Ovary (tissue), 9 donors: ENCODE measurements around the gene KIAA0930. TPM values are rescaled to one million over a fixed set of nuclear protein-coding genes. Genes with fewer than 3 reads are reported as not detected.

Experiments
- DNase-seq, 5 donors: peaks; one replicate each; pipeline ENCODE4 v3.0.0-alpha.2; 2019 to 2020
- H3K27ac ChIP-seq, 2 donors: fragments of 200-600 bp; one replicate each; pipeline versions ENCODE4 v1.5.1 to v1.8.0; 2019 to 2022
- H3K27me3 ChIP-seq: fragments of 200-600 bp; one replicate; pipeline ENCODE4 v1.8.0; 2022
- H3K36me3 ChIP-seq: fragments of 200-600 bp; sonication (generic); one replicate; pipeline ENCODE4 v1.5.1; 2019
- H3K4me1 ChIP-seq: one replicate; pipeline ENCODE4 v1.8.1; 2013; ENCODE audit warnings: mild to moderate bottlenecking, moderate library complexity; ENCODE audit not compliant: insufficient read depth
- H3K4me3 ChIP-seq: fragments of 200-600 bp; sonication (generic); one replicate; pipeline ENCODE4 v1.5.1; 2017
- H3K9me3 ChIP-seq, 2 donors: fragments of 200-600 bp in 1 of 2; sonication (generic) in 1 of 2; one replicate each; pipeline versions ENCODE4 v1.5.1 to v1.8.1; 2013 to 2019; ENCODE audit warnings: mild to moderate bottlenecking in 1 of 2, moderate library complexity in 1 of 2
- EP300 ChIP-seq: sonication (generic); formaldehyde crosslinking; IDR thresholded peaks from one replicate; pipeline ENCODE4 v1.6.1; 2017; ENCODE audit warnings: antibody characterized with exemption
- POLR2A ChIP-seq: fragments of 450-650 bp; IDR thresholded peaks from one replicate; pipeline ENCODE4 v1.6.1; 2017; ENCODE audit warnings: antibody characterized with exemption, mild to moderate bottlenecking, moderate library complexity
- WGBS, 3 donors: extraction: QIAGEN DNeasy Blood & Tissue Kit in 1 of 3; methylation state at CpG; one replicate each; pipeline versions ENCODE4 v1.1.5 to v1.1.7; 2013 to 2017; 5-methylcytosine and 5-hydroxymethylcytosine counted together
- intact Hi-C, 4 donors: fragments of 100-400 bp; cut with DNase I; formaldehyde crosslinking; loops; one replicate each; pipeline versions ENCODE4 v1.11.0 to v1.15.1; 2022 to 2023
- polyA plus RNA-seq, 2 donors: library from polyadenylated mRNA; stranded (reverse); fragments of 200-250 nt in 1 of 2; fragments of 350-450 nt in 1 of 2; fragmentation: Illumina TruSeq in 1 of 2; extraction: RNeasy Lipid Tissue Mini Kit (QIAGEN cat#74804) in 1 of 2; gene quantifications; one replicate each; pipeline ENCODE4 v1.2.3, GENCODE V29; 2013 to 2014
- total RNA-seq, 7 donors: library from RNA; depleted of rRNA in 2 of 7; stranded (reverse); fragments of >200 nt in 2 of 7; fragmentation: NEBNext Ultra II Directional in 3 of 7; extraction: Animal tissue kit (Norgen Biotek cat#: 25700) in 3 of 7; gene quantifications; one replicate each; pipeline versions ENCODE4 v1.1.0 to v1.2.4, GENCODE V29; 2016 to 2023
- TF ChIP-seq, protein P1 (sequence below), 3 donors: fragments of 450-650 bp in 2 of 3; fragments of 200-600 bp in 1 of 3; IDR thresholded peaks; one replicate each; pipeline versions ENCODE4 v1.5.1 to v1.8.0; 2016 to 2022; ENCODE audit warnings: antibody characterized with exemption in 3 of 3, mild to moderate bottlenecking in 1 of 3
- donor health status: DM: no; HTN: no; CAD: no; lungs with moderate emphysema.
- donor health status: DM: no; HTN: no; CAD: no.
- donor health status: Bipolar disorder and iron deficiency.
- donor health status: DM: yes; HTN: yes; CAD: no.
- donor health status: DM: no; HTN: no; CAD: no.
- donor health status: DM: yes; HTN: yes; CAD: no.

Gene KIAA0930
- total and polyA plus RNA-seq, 9 donors: 14.8 to 40.0 (median 33.1) TPM

- no peak for DNase-seq
- intact Hi-C loops: loop anchor here in 1 of 4 donors (10.0 kb wide), 1 partner anchor 75 kb away; the partner anchor contains the start of gene NUP50
- Histone ChIP-seq H3K4me1 (peaks cover 7% of the 10 kb centered on the region), H3K4me3 (peak overlapping the region; percentile 76), H3K9me3 (no peaks in the 10 kb centered on the region), H3K27me3 (no peaks in the 10 kb centered on the region), H3K36me3 (no peaks in the 10 kb centered on the region), H3K27ac (no peak overlapping the region)
- 37 to 49% (median 41%) methylated on average over 8 of the region's 8 CpGs for WGBS, 3 donors
- TF ChIP-seq POLR2A (no peak), EP300 (no peak)
- TF ChIP-seq, protein P1, sequence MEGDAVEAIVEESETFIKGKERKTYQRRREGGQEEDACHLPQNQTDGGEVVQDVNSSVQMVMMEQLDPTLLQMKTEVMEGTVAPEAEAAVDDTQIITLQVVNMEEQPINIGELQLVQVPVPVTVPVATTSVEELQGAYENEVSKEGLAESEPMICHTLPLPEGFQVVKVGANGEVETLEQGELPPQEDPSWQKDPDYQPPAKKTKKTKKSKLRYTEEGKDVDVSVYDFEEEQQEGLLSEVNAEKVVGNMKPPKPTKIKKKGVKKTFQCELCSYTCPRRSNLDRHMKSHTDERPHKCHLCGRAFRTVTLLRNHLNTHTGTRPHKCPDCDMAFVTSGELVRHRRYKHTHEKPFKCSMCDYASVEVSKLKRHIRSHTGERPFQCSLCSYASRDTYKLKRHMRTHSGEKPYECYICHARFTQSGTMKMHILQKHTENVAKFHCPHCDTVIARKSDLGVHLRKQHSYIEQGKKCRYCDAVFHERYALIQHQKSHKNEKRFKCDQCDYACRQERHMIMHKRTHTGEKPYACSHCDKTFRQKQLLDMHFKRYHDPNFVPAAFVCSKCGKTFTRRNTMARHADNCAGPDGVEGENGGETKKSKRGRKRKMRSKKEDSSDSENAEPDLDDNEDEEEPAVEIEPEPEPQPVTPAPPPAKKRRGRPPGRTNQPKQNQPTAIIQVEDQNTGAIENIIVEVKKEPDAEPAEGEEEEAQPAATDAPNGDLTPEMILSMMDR (IDR thresholded peaks at IDR 0.05): no peak
Observed at GRCh38 chr22:45239681-45240051, 1.0 kb downstream of the KIAA0930 start.

DNA sequence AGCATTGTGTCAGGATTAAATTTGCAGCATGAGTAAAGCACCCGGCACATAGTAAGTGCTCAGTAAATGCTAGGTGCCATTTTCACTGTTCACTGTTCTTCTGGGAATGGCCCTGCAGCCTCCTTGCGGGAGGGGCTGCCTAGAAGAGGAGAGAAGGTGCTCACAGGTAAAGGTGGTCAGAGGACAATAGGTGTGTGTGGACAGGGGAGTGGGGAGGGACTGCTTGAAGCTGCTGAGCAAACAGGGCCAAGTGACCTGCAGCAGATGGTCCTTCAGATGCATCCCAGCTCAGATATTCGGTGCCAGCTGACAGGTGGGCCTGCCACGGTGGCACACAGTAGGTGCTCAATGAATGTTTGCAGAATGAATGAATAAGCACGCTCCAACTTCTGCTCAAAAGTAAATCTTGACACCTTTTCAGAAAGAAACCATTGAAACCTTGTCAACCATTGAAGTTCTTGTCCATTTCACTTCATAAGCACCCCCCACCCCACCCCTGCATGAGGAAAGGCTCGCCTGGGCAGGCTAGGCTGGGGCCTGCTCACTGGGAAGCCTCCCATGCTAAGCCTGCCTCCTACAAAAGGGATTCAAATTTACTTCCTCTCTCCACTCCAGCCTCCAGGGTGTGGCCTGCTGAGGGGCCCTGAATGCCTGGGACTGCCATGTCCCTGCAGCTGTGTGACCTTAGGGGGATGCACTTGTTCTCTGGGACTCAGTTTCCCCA lies 1.6 kb downstream of the KIAA0930 start:
- TF ChIP-seq, protein P1 (IDR thresholded peaks at IDR 0.05): no peak
- TF ChIP-seq EP300: no peak
- no peak for TF ChIP-seq POLR2A
- H3K4me1 ChIP-seq: peaks cover 7% of the 10 kb centered on the region
- no peaks in the 10 kb centered on the region for H3K36me3 ChIP-seq
- no peak for DNase-seq
- 74 to 80% (median 79%) methylated on average over 6 of the region's 6 CpGs for WGBS, 3 donors
- intact Hi-C loops: no loop called here
- no peaks in the 10 kb centered on the region for H3K27me3 ChIP-seq
- H3K4me3 ChIP-seq: no peak overlapping the region
- H3K9me3 ChIP-seq: no peaks in the 10 kb centered on the region
- no peak overlapping the region for H3K27ac ChIP-seq

GRCh38 chr22:45238076-45238956 lies 2.4 kb downstream of the KIAA0930 start:
- no peak for DNase-seq
- Histone ChIP-seq H3K9me3 (no peaks in the 10 kb centered on the region), H3K27me3 (no peaks in the 10 kb centered on the region), H3K4me3 (no peak overlapping the region), H3K36me3 (no peaks in the 10 kb centered on the region), H3K4me1 (peaks cover 7% of the 10 kb centered on the region), H3K27ac (no peak overlapping the region)
- intact Hi-C loops: no loop called here
- TF ChIP-seq EP300 (no peak), POLR2A (no peak)
- TF ChIP-seq, protein P1 (IDR thresholded peaks at IDR 0.05): no peak
- 89 to 93% (median 91%) methylated on average over 18 of the region's 18 CpGs for WGBS, 3 donors

DNA sequence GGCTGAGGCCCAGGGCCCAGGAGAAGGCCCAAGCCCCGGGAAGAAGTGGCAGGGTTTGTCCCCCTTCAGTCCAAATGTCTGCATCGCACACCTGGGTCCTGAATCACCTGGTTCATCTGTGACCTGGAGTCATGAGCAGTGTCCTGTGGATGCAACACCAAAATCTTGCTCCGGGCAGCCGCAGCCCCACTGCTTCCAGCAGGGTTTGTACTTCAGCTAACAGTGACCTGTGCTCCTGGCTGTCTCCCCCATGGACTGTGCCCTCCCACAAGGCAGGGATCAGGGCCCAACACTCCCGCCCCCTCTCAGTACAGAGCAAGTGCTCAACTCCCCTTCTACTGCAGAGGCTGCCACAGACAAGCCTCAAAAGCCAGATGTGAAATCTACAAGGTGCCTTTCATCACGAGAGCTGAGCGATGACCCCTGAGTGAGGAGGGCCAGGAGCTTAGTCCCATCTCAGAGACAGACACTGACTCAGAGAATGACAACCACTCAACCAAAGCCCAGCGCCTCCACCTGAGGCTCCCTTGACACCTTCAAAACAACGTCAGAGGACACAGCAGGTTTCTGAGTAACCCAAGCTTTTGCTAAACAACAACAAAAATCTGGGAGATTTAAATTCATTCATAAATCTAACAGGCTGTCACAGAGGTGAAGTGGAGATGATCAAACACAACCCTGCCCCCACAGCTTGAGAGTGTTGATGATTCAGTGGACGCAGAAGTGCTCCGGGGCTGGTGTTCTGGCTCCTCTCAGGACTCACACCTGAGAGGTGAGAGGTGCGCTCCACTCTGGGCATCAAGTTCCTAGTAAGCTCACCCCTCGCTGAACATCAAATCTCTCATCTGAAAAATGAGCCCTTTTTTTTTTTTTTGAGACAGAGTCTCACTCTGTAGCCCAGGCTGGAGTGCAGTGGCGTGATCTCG lies 3.4 kb downstream of the KIAA0930 start:
- DNase-seq: no peak
- Histone ChIP-seq H3K36me3 (no peaks in the 10 kb centered on the region), H3K27ac (no peak overlapping the region), H3K9me3 (no peaks in the 10 kb centered on the region), H3K27me3 (no peaks in the 10 kb centered on the region), H3K4me3 (no peak overlapping the region), H3K4me1 (peaks cover 7% of the 10 kb centered on the region)
- TF ChIP-seq EP300: no peak
- no peak for TF ChIP-seq POLR2A
- TF ChIP-seq, protein P1 (IDR thresholded peaks at IDR 0.05): no peak
- WGBS, 3 donors: 90 to 91% (median 90%) methylated on average over 15 of the region's 15 CpGs
- intact Hi-C loops: no loop called here
